Measurements from ENCODE around the gene INO80B. TPM values are rescaled to one million over a fixed set of nuclear protein-coding genes. Genes with fewer than 3 reads are reported as not detected.
A peak's percentile ranks its signal among the peaks of the same experiment; 100 is the strongest.

The INO80B gene
- total RNA-seq, 1 donor, result 11.7 TPM

DNA sequence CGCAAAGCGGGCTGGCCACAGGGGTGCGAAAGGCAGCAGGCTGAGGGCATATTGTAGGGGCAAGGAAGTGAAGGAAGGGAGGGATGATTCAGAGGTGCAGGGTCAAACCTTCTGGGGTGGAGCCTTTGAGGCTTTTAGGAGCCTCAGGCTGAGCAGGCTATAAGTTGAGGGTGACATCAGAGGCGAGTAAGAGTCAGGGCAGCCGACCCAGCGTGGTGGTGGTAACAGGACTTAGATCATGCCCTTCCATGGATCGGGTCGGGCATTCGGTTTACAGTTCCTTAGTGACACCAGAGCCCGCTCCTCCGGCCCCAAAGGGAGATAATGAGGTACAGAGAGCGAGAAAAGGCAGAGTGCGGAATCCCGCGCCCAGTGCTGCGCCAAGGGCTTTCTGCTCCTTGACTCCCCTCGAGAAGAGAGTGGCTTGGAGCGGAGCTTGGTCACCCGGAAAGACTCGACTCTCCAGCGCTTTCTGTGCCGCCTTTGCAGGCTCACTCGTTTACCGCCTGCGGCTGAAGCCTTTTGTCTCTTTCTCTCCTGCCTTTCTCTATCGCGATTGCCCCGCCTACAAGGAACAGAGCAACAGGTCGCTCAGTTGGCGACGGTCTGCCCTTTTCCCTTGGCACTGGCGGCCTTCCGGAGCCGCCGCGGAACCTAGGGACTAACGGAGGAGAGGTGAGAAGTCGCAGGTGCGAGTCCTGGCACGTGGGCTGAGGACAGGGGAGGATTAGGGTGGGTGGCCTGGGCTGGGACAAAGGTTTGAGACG, 43.8 kb downstream of the INO80B start:
- TF ChIP-seq, protein P1, sequence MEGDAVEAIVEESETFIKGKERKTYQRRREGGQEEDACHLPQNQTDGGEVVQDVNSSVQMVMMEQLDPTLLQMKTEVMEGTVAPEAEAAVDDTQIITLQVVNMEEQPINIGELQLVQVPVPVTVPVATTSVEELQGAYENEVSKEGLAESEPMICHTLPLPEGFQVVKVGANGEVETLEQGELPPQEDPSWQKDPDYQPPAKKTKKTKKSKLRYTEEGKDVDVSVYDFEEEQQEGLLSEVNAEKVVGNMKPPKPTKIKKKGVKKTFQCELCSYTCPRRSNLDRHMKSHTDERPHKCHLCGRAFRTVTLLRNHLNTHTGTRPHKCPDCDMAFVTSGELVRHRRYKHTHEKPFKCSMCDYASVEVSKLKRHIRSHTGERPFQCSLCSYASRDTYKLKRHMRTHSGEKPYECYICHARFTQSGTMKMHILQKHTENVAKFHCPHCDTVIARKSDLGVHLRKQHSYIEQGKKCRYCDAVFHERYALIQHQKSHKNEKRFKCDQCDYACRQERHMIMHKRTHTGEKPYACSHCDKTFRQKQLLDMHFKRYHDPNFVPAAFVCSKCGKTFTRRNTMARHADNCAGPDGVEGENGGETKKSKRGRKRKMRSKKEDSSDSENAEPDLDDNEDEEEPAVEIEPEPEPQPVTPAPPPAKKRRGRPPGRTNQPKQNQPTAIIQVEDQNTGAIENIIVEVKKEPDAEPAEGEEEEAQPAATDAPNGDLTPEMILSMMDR (IDR thresholded peaks at IDR 0.05; ENCODE audit: insufficient read depth, low read depth, low read length), result no peak
- peak overlapping the region; percentile 57 for H3K4me3 ChIP-seq (ENCODE audit: low read depth, low read length)
- peak; percentile 36 for DNase-seq (ENCODE audit: low read depth)

DNA sequence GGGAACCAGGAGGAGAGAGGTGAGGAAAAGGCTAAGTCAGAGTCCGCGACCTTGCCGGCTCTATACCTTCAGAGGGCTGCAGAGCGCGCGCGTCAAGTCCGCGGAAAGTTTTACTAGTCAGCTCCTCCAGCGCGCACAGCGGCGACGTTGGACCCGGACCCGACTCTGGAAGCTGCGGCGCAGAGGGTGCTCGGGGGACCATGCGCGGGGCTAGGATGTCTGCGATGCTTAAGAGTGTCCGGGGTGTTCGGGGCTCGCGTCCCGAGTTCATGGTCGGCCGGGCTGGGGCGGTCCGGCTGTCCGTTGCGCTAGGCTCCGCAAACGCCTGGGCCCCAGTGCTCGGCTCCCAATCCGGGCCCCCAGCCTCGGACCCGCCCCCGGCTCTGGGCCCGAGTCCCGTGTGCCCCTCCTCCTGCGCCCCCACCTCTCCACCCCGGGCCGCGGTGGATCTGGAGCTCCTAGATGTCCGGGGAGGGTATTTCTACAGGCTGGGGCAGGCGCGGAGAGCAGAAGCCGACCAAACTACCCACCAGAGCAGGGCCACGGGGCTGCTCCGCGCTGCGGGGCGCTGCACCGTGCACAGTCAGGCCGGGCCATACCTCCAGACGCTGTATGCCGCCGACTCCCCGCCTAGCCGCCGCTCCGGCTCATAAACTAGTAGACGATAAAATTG, 44.5 kb downstream of the INO80B start, which contains the start of gene LBX2:
Gene LBX2 (minus strand): TSS at position 337 of the 673 bp plus-strand sequence. CDS start 66 bp downstream, at position 271.
- peak; percentile 37 for DNase-seq (ENCODE audit: low read depth)
- TF ChIP-seq, protein P1 (IDR thresholded peaks at IDR 0.05; ENCODE audit: insufficient read depth, low read depth, low read length), result no peak
- H3K4me3 ChIP-seq (ENCODE audit: low read depth, low read length), result peak within 1 kb of the TSS; percentile 57

DNA sequence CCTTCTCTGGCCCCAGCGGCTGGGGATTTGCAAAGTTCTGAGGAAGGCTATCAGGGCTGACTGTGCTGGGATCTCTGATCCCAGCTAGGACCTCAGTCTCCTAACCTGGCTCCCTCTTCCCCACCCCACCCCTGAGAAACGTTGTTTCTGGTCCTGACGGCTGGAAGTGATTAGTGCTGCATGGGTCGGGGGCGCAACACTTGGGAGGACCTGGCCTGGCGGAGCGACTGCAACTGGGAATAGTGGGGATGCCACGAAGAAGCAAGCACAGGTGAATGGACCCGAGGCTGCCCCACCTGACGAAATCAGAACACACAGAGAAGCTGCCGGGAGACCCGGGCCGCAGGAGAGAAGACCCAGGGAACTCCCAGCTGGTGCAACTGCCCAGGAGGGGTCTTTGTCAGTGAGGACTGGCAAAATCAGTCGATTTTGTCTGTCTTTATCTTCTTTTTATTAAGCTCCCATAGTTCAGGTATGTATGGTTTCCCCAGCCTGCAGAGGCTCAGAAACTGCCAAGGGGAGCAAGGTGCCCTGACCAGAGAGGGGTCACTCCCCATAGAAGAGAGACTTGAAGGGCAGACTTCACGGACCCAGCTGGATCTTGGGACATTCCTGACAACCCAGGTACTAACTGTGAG, 45.2 kb downstream of the INO80B start:
- TF ChIP-seq, protein P1 (IDR thresholded peaks at IDR 0.05; ENCODE audit: insufficient read depth, low read depth, low read length), result no peak
- DNase-seq (ENCODE audit: low read depth), result no peak
- peak overlapping the region; percentile 57 for H3K4me3 ChIP-seq (ENCODE audit: low read depth, low read length)

DNA sequence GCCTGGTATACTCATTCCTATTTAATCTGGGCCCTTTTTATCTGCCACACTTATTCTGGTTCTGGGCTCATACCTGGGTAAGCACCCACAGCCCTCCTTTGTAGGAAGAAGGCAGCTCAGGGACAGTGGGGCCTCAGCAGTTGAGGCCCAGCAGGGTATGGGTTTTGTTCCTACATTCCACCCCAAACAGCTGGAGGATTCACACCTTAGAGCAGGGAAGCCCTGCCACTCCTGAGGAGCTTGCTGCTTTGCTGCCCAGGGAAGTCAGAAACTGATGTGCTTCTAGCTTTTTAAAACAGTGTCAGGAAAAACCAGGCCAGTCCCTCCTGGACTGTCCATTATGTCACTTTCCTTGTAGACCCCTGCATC, 45.7 kb downstream of the INO80B start:
- TF ChIP-seq, protein P1 (IDR thresholded peaks at IDR 0.05; ENCODE audit: insufficient read depth, low read depth, low read length), result no peak
- H3K4me3 ChIP-seq (ENCODE audit: low read depth, low read length), result no peak overlapping the region
- no peak for DNase-seq (ENCODE audit: low read depth)

DNA sequence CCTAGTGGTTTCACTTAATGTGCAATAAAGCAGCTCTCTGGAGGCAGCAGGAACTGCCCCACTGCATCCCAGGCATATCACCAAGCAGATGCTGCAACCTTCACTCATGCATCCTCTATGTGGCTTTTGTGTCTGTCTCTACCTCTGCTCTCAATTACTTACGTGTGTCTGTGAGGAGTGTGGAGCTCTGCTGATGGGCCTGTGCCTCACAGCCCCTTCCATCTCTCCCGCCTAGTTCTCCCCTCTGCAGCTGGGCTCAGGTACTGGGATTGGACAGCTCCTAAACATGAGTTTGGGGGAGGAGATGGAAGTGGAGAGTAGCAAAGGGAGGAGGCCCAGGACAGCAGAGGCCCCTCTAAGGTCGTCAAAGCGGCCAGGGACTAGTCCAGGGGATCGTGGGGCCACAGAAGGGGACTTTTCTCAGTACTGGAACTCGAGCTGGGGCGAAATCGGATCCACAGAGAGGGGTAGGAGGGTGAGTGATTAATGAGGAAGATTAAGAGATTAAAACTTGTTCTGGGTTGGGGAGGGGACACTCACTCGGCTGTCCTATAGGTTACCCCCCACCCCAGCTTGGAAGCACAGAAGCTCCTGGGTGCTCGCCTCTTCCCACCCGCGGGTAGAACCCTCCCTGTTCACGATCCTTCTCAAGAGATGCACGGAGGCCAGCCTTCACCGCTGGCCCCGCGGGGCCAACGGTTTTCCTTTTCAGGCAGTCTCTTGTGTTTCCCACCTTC, 46.6 kb downstream of the INO80B start:
- TF ChIP-seq, protein P1 (IDR thresholded peaks at IDR 0.05; ENCODE audit: insufficient read depth, low read depth, low read length), result no peak
- no peak for DNase-seq (ENCODE audit: low read depth)
- H3K4me3 ChIP-seq (ENCODE audit: low read depth, low read length), result peak overlapping the region; percentile 71

DNA sequence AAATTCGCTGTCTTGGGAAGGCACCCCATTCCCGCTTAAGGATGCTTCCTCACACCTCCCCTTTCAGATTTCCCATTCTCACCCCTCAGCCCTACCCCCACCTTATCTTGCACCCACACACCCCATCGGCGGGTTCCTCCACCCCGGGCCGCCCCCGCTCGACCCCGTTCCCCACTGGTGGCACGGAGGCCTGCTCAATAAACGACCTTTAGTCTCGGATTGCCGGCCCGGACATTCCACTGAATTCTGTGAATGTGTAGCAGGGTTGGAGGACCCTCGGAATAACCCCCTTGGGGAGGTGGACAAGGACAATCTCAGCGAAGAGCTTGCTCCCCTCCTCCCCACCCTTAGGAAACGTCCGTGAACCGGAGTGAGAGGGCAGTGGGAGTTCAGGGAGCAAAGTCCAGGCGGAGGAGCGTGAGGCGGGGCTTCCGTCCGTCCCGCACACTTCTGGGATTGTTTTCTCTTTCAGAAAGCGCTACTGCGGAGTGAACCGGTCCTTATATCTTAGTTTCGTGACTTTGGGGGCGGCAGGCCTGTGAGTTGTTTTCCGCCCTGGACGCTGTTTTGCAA, 47.3 kb downstream of the INO80B start:
- peak overlapping the region; percentile 71 for H3K4me3 ChIP-seq (ENCODE audit: low read depth, low read length)
- no peak for DNase-seq (ENCODE audit: low read depth)

More for the DNA sequence above, 47.3 kb downstream of the INO80B start:
- TF ChIP-seq, protein P1 (IDR thresholded peaks at IDR 0.05; ENCODE audit: insufficient read depth, low read depth, low read length), result no peak
